Panc1 (cell line): ENCODE measurements around the gene CNKSR1. TPM values are rescaled to one million over a fixed set of nuclear protein-coding genes. Genes with fewer than 3 reads are reported as not detected.

Source experiments
- ATAC-seq: fragments of 200-7000 bp; cut with Tn5 transposase; 2 replicates; pipeline ENCODE4 v1.9.1; 2020; ENCODE audit warnings: mild to moderate bottlenecking, moderate library complexity
- BruUV-seq: library from RNA; stranded (reverse); fragments of 400-500 nt; replicated peaks from 2 replicates; lab custom pipeline; 2021; lab: Mats Ljungman, UMichigan
- CTCF ChIA-PET: fragments of 300-600 bp; sonication (Branson Sonifier 250); formaldehyde crosslinking; loops from one replicate; lab custom pipeline; 2022; ENCODE audit warnings: antibody characterized with exemption; lab: Charles Lee
- POLR2A ChIA-PET: fragments of 300-600 bp; sonication (Branson Sonifier 250); formaldehyde crosslinking; loops from one replicate; lab custom pipeline; 2022; ENCODE audit warnings: antibody characterized with exemption; lab: Charles Lee
- DNase-seq: peaks from one replicate; pipeline ENCODE4 v3.0.0-alpha.2; 2010; ENCODE audit warnings: low read depth, low spot score
- H3K27ac ChIP-seq: 2 replicates; pipeline ENCODE4 v1.5.1; 2011; ENCODE audit warnings: mild to moderate bottlenecking, low read length, inconsistent platforms
- H3K27me3 ChIP-seq: fragments of 200-500 bp; sonication (Bioruptor generic); 2 replicates; pipeline ENCODE4 v1.6.0; 2014; ENCODE audit warnings: low read length, inconsistent platforms; ENCODE audit not compliant: control insufficient read depth, insufficient read depth
- H3K36me3 ChIP-seq: fragments of 200-500 bp; sonication (Bioruptor generic); 2 replicates; pipeline ENCODE4 v1.5.1; 2014; ENCODE audit warnings: inconsistent platforms, mild to moderate bottlenecking, low read length, moderate library complexity; ENCODE audit not compliant: control insufficient read depth, insufficient read depth
- H3K4me1 ChIP-seq: 2 replicates; pipeline ENCODE4 v1.5.1; 2011; ENCODE audit warnings: inconsistent platforms, mild to moderate bottlenecking, low read length, moderate library complexity; ENCODE audit not compliant: control insufficient read depth, insufficient read depth
- H3K4me3 ChIP-seq, 2 experiments: 2 replicates each; pipeline ENCODE4 v1.5.1; 2011 to 2012; ENCODE audit warnings: low read depth in 2 of 2, low read length in 2 of 2, mild to moderate bottlenecking in 2 of 2, inconsistent platforms in 1 of 2, moderate library complexity in 1 of 2
- H3K9me3 ChIP-seq: fragments of 200-500 bp; sonication (Bioruptor generic); 2 replicates; pipeline ENCODE4 v1.5.1; 2014; ENCODE audit warnings: low read depth, mild to moderate bottlenecking, inconsistent platforms, low read length, moderate library complexity; ENCODE audit not compliant: control insufficient read depth, insufficient read depth
- CTCF ChIP-seq: fragments of 450-650 bp; IDR thresholded peaks from 2 replicates; pipeline ENCODE4 v1.5.1; 2017; ENCODE audit warnings: mild to moderate bottlenecking
- POLR2AphosphoS5 ChIP-seq: IDR thresholded peaks from 2 replicates; pipeline ENCODE4 v1.6.1; 2012; ENCODE audit warnings: mild to moderate bottlenecking, low read depth, low read length, moderate library complexity
- REST ChIP-seq, 2 experiments: IDR thresholded peaks; 2 replicates each; pipeline ENCODE4 v1.6.1; 2011 to 2012; ENCODE audit warnings: low read depth in 2 of 2, control low read depth in 1 of 2, low read length in 1 of 2, mild to moderate bottlenecking in 1 of 2, moderate library complexity in 1 of 2; ENCODE audit not compliant: insufficient read depth in 1 of 2
- SIN3A ChIP-seq: IDR thresholded peaks from 2 replicates; pipeline ENCODE4 v1.6.1; 2012; ENCODE audit warnings: low read depth, mild to moderate bottlenecking, low read length, moderate library complexity, borderline replicate concordance; ENCODE audit not compliant: insufficient read depth
- TCF7L2 ChIP-seq: IDR thresholded peaks from 2 replicates; pipeline ENCODE4 v1.6.1; 2011; ENCODE audit warnings: mild to moderate bottlenecking, low read depth, low read length, inconsistent platforms
- in situ Hi-C: cut with HindIII; loops from 2 replicates; pipeline ENCODE4 v1.10.0; 2016; ENCODE audit warnings: low sequenced_read_pairs, low pct_unique_long_range_greater_than_20kb
- intact Hi-C: fragments of 100-400 bp; cut with micrococcal nuclease; formaldehyde crosslinking; loops from one replicate; pipeline ENCODE4 v1.10.0; 2022; ENCODE audit not compliant: unreplicated experiment
- total RNA-seq: library from RNA; stranded (reverse); gene quantifications from one replicate; pipeline ENCODE4 v1.2.1, GENCODE V29; 2021; ENCODE audit not compliant: unreplicated experiment

The CNKSR1 gene
- total RNA-seq, 1 experiment from 2014 or later = 13.7 TPM

- ChIA-PET CTCF (interaction anchor here (0.6 kb wide), 4 partner anchors 14 to 124 kb away, joined by 3 to 13 read pairs (median 8); partner anchors contain the start of gene CEP85), POLR2A (no interaction called here)
- TF ChIP-seq CTCF (peak; percentile 97), POLR2AphosphoS5 (no peak), REST (IDR thresholded peaks at IDR 0.05; ENCODE audit: insufficient read depth in 1 of 2, low read depth in 2 of 2, low read length in 1 of 2) (no peak), TCF7L2 (no peak), SIN3A (no peak)
- DNase-seq (no peak), ATAC-seq (peak; percentile 76)
- no peaks in the 10 kb centered on the region for H3K9me3 ChIP-seq
- in situ Hi-C loops = no loop called here
- H3K36me3 ChIP-seq = no peaks in the 10 kb centered on the region
- H3K4me1 ChIP-seq = peaks cover 10% of the 10 kb centered on the region
- intact Hi-C loops = no loop called here
- H3K27me3 ChIP-seq = no peaks in the 10 kb centered on the region
- no TSS peak for BruUV-seq
- H3K27ac ChIP-seq = peak overlapping the region; percentile 70; the same call in 1 of the 2 replicates
- peak overlapping the region; percentile 43 to 53 for H3K4me3 ChIP-seq
Observed at GRCh38 chr1:26164036-26164860, 13.0 kb upstream of the CNKSR1 start.

GRCh38 chr1:26164861-26165842 lies 12.1 kb upstream of the CNKSR1 start:
- no peaks in the 10 kb centered on the region for H3K9me3 ChIP-seq
- intact Hi-C loops (no loop called here), in situ Hi-C loops (no loop called here)
- POLR2A ChIA-PET = no interaction called here
- H3K27me3 ChIP-seq = no peaks in the 10 kb centered on the region
- H3K4me3 ChIP-seq = peak overlapping the region; percentile 43 to 53; a peak in 2 of 4 replicates
- CTCF ChIA-PET = interaction anchor here (0.5 to 0.6 kb wide), 5 partner anchors 13 to 125 kb away, joined by 3 to 13 read pairs (median 7); partner anchors contain the start of gene CEP85
- peaks cover 12% of the 10 kb centered on the region for H3K4me1 ChIP-seq
- ATAC-seq (no peak), DNase-seq (no peak)
- no peaks in the 10 kb centered on the region; the same call in 1 of the 2 replicates for H3K36me3 ChIP-seq
- TF ChIP-seq CTCF (no peak), SIN3A (no peak), REST (IDR thresholded peaks at IDR 0.05; ENCODE audit: insufficient read depth in 1 of 2, low read depth in 2 of 2, low read length in 1 of 2) (no peak), POLR2AphosphoS5 (no peak)
- no TSS peak for BruUV-seq
- H3K27ac ChIP-seq = peak overlapping the region; percentile 70; the same call in 1 of the 2 replicates
